H1 (cell line): Measurements from ENCODE around the gene CXCR1.

Experiments
- ATF3 ChIP-seq: IDR thresholded peaks from 2 replicates; pipeline ENCODE4 v1.6.1; 2011; ENCODE audit warnings: low read depth, mild to moderate bottlenecking, low read length; ENCODE audit not compliant: insufficient read depth
- CHD2 ChIP-seq: IDR thresholded peaks from 2 replicates; pipeline ENCODE4 v1.6.1; 2012; ENCODE audit warnings: low read length, improper control_type of control experiment
- CREB1 ChIP-seq: IDR thresholded peaks from 2 replicates; pipeline ENCODE4 v1.6.1; 2012; ENCODE audit warnings: inconsistent platforms
- CTCF ChIP-seq, 3 experiments: IDR thresholded peaks; 1 replicate in 2 of 3; 2 replicates in 1 of 3; pipeline versions ENCODE4 v1.5.1 to v1.6.1; 2011; ENCODE audit warnings: low read length in 3 of 3, mild to moderate bottlenecking in 3 of 3, inconsistent platforms in 2 of 3, low read depth in 1 of 3, moderate library complexity in 1 of 3; ENCODE audit not compliant: insufficient read depth in 1 of 3; ENCODE audit errors: control extremely low read depth in 1 of 3
- E2F6 ChIP-seq: IDR thresholded peaks from 2 replicates; pipeline ENCODE4 v1.6.1; 2012; ENCODE audit warnings: inconsistent platforms
- EP300 ChIP-seq, 2 experiments: IDR thresholded peaks; 1 replicate in 1 of 2; 2 replicates in 1 of 2; pipeline ENCODE4 v1.6.1; 2011 to 2012; ENCODE audit warnings: low read depth in 2 of 2, low read length in 2 of 2, mild to moderate bottlenecking in 2 of 2, borderline replicate concordance in 1 of 2, inconsistent platforms in 1 of 2, moderate library complexity in 1 of 2
- EZH2 ChIP-seq: fragments of 200-600 bp; sonication (generic); IDR thresholded peaks from 2 replicates; pipeline ENCODE4 v1.7.1; 2012; ENCODE audit warnings: low read depth, mild to moderate bottlenecking, moderate library complexity, low read length, inconsistent platforms; ENCODE audit not compliant: severe bottlenecking
- MAX ChIP-seq: IDR thresholded peaks from 2 replicates; pipeline ENCODE4 v1.6.1; 2012; ENCODE audit warnings: inconsistent platforms
- POLR2A ChIP-seq, 2 experiments: IDR thresholded peaks; 1 replicate in 1 of 2; 2 replicates in 1 of 2; pipeline ENCODE4 v1.6.1; 2011; ENCODE audit warnings: low read depth in 2 of 2, low read length in 2 of 2, mild to moderate bottlenecking in 2 of 2; ENCODE audit errors: control extremely low read depth in 1 of 2
- POLR2AphosphoS5 ChIP-seq: IDR thresholded peaks from 2 replicates; pipeline ENCODE4 v1.6.1; 2011; ENCODE audit warnings: low read depth, low read length
- SIN3A ChIP-seq, 2 experiments: IDR thresholded peaks in 1 of 2; conservative IDR thresholded peaks in 1 of 2; 2 replicates each; pipeline ENCODE4 v1.6.1; 2011 to 2012; ENCODE audit warnings: low read length in 2 of 2, improper control_type of control experiment in 1 of 2, low read depth in 1 of 2, mild to moderate bottlenecking in 1 of 2
- ZNF274 ChIP-seq: IDR thresholded peaks from 2 replicates; pipeline ENCODE4 v1.7.0; 2012; ENCODE audit warnings: low read length, borderline replicate concordance; ENCODE audit errors: extremely low read depth

- TF ChIP-seq ZNF274 (no peak), EP300 (IDR thresholded peaks at IDR 0.05; ENCODE audit: borderline replicate concordance in 1 of 2, low read depth in 2 of 2, low read length in 2 of 2) (no peak), POLR2A (IDR thresholded peaks at IDR 0.05; ENCODE audit: control extremely low read depth in 1 of 2, low read depth in 2 of 2, low read length in 2 of 2) (no peak), MAX (no peak), CTCF (IDR thresholded peaks at IDR 0.05; ENCODE audit: control extremely low read depth in 1 of 3, insufficient read depth in 1 of 3, low read depth in 1 of 3, low read length in 3 of 3) (no peak), E2F6 (no peak), POLR2AphosphoS5 (no peak), SIN3A (conservative IDR thresholded peaks at IDR 0.05 in 1 of 2, IDR thresholded peaks at IDR 0.05 in 1 of 2; ENCODE audit: low read depth in 1 of 2, low read length in 2 of 2) (no peak), ATF3 (no peak), CHD2 (no peak), EZH2 (no peak), CREB1 (no peak)
These were observed 35.9 kb downstream of the CXCR1 start for GRCh38 chr2:218130822-218131221.
